Mesothelial cell of epicardium (in vitro differentiated cells): ENCODE data around the gene OGFOD1. TPM values are rescaled to one million over a fixed set of nuclear protein-coding genes. Genes with fewer than 3 reads are reported as not detected.

Experiments
- DNase-seq, 2 experiments: peaks; one replicate each; pipeline ENCODE4 v3.0.0; 2021; ENCODE audit warnings: low spot score in 2 of 2; ENCODE audit not compliant: unreplicated experiment in 2 of 2
- H3K27ac Mint-ChIP-seq: 2 replicates; pipeline ENCODE4 v1.8.0; 2021; ENCODE audit warnings: mixed read lengths
- H3K27me3 Mint-ChIP-seq: 2 replicates; pipeline ENCODE4 v1.8.0; 2021; ENCODE audit warnings: low read depth, mixed read lengths
- H3K36me3 Mint-ChIP-seq: 2 replicates; pipeline ENCODE4 v1.8.0; 2021; ENCODE audit warnings: mixed read lengths
- H3K4me1 Mint-ChIP-seq: 2 replicates; pipeline ENCODE4 v1.8.0; 2021; ENCODE audit warnings: mixed read lengths
- H3K4me3 Mint-ChIP-seq: 2 replicates; pipeline ENCODE4 v1.8.0; 2021; ENCODE audit warnings: mild to moderate bottlenecking, moderate library complexity, mixed read lengths
- H3K9me3 Mint-ChIP-seq: 2 replicates; pipeline ENCODE4 v1.8.0; 2021; ENCODE audit warnings: mixed read lengths
- CTCF ChIP-seq: fragments of 200-600 bp; sonication (generic); IDR thresholded peaks from one replicate; pipeline ENCODE4 v1.5.0; 2021; ENCODE audit warnings: antibody characterized with exemption; ENCODE audit not compliant: unreplicated experiment
- total RNA-seq: library from RNA; stranded (reverse); gene quantifications from 3 replicates; pipeline ENCODE4 v1.2.1, GENCODE V29; 2021

Gene OGFOD1
- total RNA-seq, 1 donor from 2014 or later, result 37.2 TPM

- Mint-ChIP-seq H3K27me3 (no peaks in the 10 kb centered on the region), H3K9me3 (no peaks in the 10 kb centered on the region), H3K4me3 (no peak overlapping the region), H3K36me3 (no peaks in the 10 kb centered on the region), H3K27ac (peak overlapping the region; percentile 34), H3K4me1 (peaks cover 32% of the 10 kb centered on the region)
- no peak for DNase-seq
- TF ChIP-seq CTCF, result no peak
Measured at GRCh38 chr16:56419740-56420548, 31.4 kb upstream of the OGFOD1 start.

GRCh38 chr16:56420613-56421012 lies 30.7 kb upstream of the OGFOD1 start:
- H3K4me3 Mint-ChIP-seq, result no peak overlapping the region
- no peaks in the 10 kb centered on the region for H3K27me3 Mint-ChIP-seq
- H3K9me3 Mint-ChIP-seq, result no peaks in the 10 kb centered on the region
- no peak for DNase-seq
- H3K27ac Mint-ChIP-seq, result peak overlapping the region; percentile 16
- H3K36me3 Mint-ChIP-seq, result no peaks in the 10 kb centered on the region
- TF ChIP-seq CTCF, result no peak
- peaks cover 32% of the 10 kb centered on the region for H3K4me1 Mint-ChIP-seq

- H3K27me3 Mint-ChIP-seq, result no peaks in the 10 kb centered on the region
- no peak overlapping the region for H3K4me3 Mint-ChIP-seq
- H3K36me3 Mint-ChIP-seq, result no peaks in the 10 kb centered on the region
- H3K27ac Mint-ChIP-seq, result no peak overlapping the region
- no peak for TF ChIP-seq CTCF
- H3K4me1 Mint-ChIP-seq, result peaks cover 32% of the 10 kb centered on the region
- no peak for DNase-seq
- H3K9me3 Mint-ChIP-seq, result no peaks in the 10 kb centered on the region
Measured at GRCh38 chr16:56421313-56421712, 30.0 kb upstream of the OGFOD1 start.

- Mint-ChIP-seq H3K4me1 (peaks cover 32% of the 10 kb centered on the region), H3K4me3 (no peak overlapping the region), H3K36me3 (no peaks in the 10 kb centered on the region), H3K9me3 (no peaks in the 10 kb centered on the region), H3K27ac (no peak overlapping the region), H3K27me3 (no peaks in the 10 kb centered on the region)
- no peak for TF ChIP-seq CTCF
- no peak for DNase-seq
Measured at GRCh38 chr16:56421976-56422669, 29.2 kb upstream of the OGFOD1 start.

GRCh38 chr16:56422896-56423441 lies 28.4 kb upstream of the OGFOD1 start:
- H3K9me3 Mint-ChIP-seq, result no peaks in the 10 kb centered on the region
- peak overlapping the region; percentile 15 for H3K4me3 Mint-ChIP-seq
- no peak for DNase-seq
- H3K4me1 Mint-ChIP-seq, result peaks cover 32% of the 10 kb centered on the region
- no peaks in the 10 kb centered on the region for H3K27me3 Mint-ChIP-seq
- H3K36me3 Mint-ChIP-seq, result no peaks in the 10 kb centered on the region
- TF ChIP-seq CTCF, result no peak
- H3K27ac Mint-ChIP-seq, result peak overlapping the region; percentile 2
